CD4-positive, CD25-positive, alpha-beta regulatory T cell (primary cell): ENCODE data around the gene AKR1B1. TPM values are rescaled to one million over a fixed set of nuclear protein-coding genes. Genes with fewer than 3 reads are reported as not detected.
A peak's percentile ranks its signal among the peaks of the same experiment; 100 is the strongest.

Experiments
- ATAC-seq, 2 donors: fragments of 150-1000 bp; cut with Tn5 transposase; one replicate each; pipeline ENCODE4 v1.10.0; 2021; ENCODE audit warnings: low read depth in 2 of 2, moderate number of reproducible peaks in 2 of 2, moderate library complexity in 1 of 2
- DNase-seq, 3 donors: peaks; one replicate each; pipeline versions ENCODE4 v3.0.0 to v3.0.0-alpha.2; 2012 to 2022; ENCODE audit warnings: mixed read lengths in 1 of 3
- H3K27ac ChIP-seq: one replicate; pipeline ENCODE4 v1.7.0; 2013; ENCODE audit warnings: mild to moderate bottlenecking, low read length; ENCODE audit not compliant: insufficient read depth, poor library complexity, severe bottlenecking
- H3K27me3 ChIP-seq: one replicate; pipeline ENCODE4 v1.7.0; 2013; ENCODE audit warnings: low read length; ENCODE audit not compliant: control insufficient read depth, insufficient read depth
- H3K36me3 ChIP-seq: one replicate; pipeline ENCODE4 v1.7.0; 2013; ENCODE audit warnings: mild to moderate bottlenecking, low read length, moderate library complexity; ENCODE audit not compliant: control insufficient read depth, insufficient read depth
- H3K4me1 ChIP-seq: 2 replicates; pipeline ENCODE4 v1.7.0; 2013; ENCODE audit warnings: mild to moderate bottlenecking, low read length; ENCODE audit not compliant: insufficient read depth, control insufficient read depth, poor library complexity, severe bottlenecking
- H3K4me3 ChIP-seq: one replicate; pipeline ENCODE4 v1.7.0; 2013; ENCODE audit warnings: low read depth, mild to moderate bottlenecking, low read length, moderate library complexity
- H3K9me3 ChIP-seq, 2 experiments: 1 replicate in 1 of 2; 2 replicates in 1 of 2; pipeline ENCODE4 v1.7.0; 2013; ENCODE audit warnings: low read length in 2 of 2, mild to moderate bottlenecking in 1 of 2, moderate library complexity in 1 of 2; ENCODE audit not compliant: control insufficient read depth in 2 of 2
- H3K27ac Mint-ChIP-seq, 3 donors: one replicate each; pipeline ENCODE4 v1.8.0; 2020 to 2022; ENCODE audit warnings: mild to moderate bottlenecking in 3 of 3, mixed read lengths in 3 of 3, moderate library complexity in 2 of 3
- H3K27me3 Mint-ChIP-seq: one replicate; pipeline ENCODE4 v1.8.0; 2022; ENCODE audit warnings: mild to moderate bottlenecking, mixed read lengths
- H3K36me3 Mint-ChIP-seq: one replicate; pipeline ENCODE4 v1.8.0; 2020; ENCODE audit warnings: mixed read lengths
- H3K4me1 Mint-ChIP-seq, 4 donors: one replicate each; pipeline ENCODE4 v1.8.0; 2020 to 2022; ENCODE audit warnings: mixed read lengths in 4 of 4, mild to moderate bottlenecking in 1 of 4
- H3K4me3 Mint-ChIP-seq, 4 donors: one replicate each; pipeline ENCODE4 v1.8.0; 2020 to 2022; ENCODE audit warnings: mild to moderate bottlenecking in 4 of 4, mixed read lengths in 4 of 4, moderate library complexity in 3 of 4
- H3K9me3 Mint-ChIP-seq, 7 donors: one replicate each; pipeline ENCODE4 v1.8.0; 2020 to 2022; ENCODE audit warnings: mixed read lengths in 7 of 7, mild to moderate bottlenecking in 3 of 7, moderate library complexity in 2 of 7
- polyA plus RNA-seq, 4 donors: library from polyadenylated mRNA; unstranded; fragments of 300-500 nt; fragmentation: Illumina TruSeq; gene quantifications; one replicate each; pipeline ENCODE4 v1.2.3, GENCODE V29; 2021
- total RNA-seq: library from RNA; stranded (reverse); gene quantifications from one replicate; pipeline ENCODE4 v1.2.3, GENCODE V29; 2022

Gene AKR1B1
- total and polyA plus RNA-seq, 5 donors from 2014 or later, result 44.6 to 137 (median 114) TPM

- H3K4me1 ChIP-seq, result peaks cover 18% of the 10 kb centered on the region
- H3K9me3 Mint-ChIP-seq, result no peaks in the 10 kb centered on the region
- no peak for DNase-seq
Observed at GRCh38 chr7:134450294-134451000, 8.5 kb downstream of the AKR1B1 start.

DNA sequence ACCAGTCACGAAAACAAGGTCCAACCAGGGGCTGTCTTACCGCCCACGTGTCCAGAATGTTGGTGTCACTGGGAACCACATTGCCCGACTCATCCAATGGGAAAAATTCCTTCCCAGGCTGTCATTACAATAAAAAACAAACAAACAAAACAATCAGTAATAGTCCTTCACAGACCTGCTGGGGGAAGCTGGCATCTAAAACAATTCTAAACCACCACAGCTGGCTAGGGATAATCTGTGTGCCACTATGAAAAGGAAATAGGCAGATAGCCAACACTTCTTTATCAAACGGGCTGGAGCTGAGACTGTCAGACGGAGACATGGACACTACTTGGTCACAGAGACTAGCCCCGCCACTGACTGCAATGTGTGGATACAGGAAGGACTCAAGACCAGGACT, 9.2 kb downstream of the AKR1B1 start:
- Histone ChIP-seq H3K36me3 (peaks cover 53% of the 10 kb centered on the region), H3K4me3 (no peak overlapping the region), H3K27me3 (no peaks in the 10 kb centered on the region), H3K9me3 (no peaks in the 10 kb centered on the region), H3K4me1 (peaks cover 11% of the 10 kb centered on the region), H3K27ac (no peak overlapping the region)
- peaks cover 6 to 20% (median 17%) of the 10 kb centered on the region in 4 donors for H3K4me1 Mint-ChIP-seq
- H3K27ac Mint-ChIP-seq, result no peak overlapping the region
- ATAC-seq, result no peak
- no peaks in the 10 kb centered on the region for H3K27me3 Mint-ChIP-seq
- H3K4me3 Mint-ChIP-seq, result no peak overlapping the region
- no peak for DNase-seq
- peaks cover 53% of the 10 kb centered on the region for H3K36me3 Mint-ChIP-seq
- no peaks in the 10 kb centered on the region for H3K9me3 Mint-ChIP-seq

More at GRCh38 chr7:134450294-134451000, 8.5 kb downstream of the AKR1B1 start:
- Mint-ChIP-seq H3K36me3 (peaks cover 45% of the 10 kb centered on the region), H3K27me3 (no peaks in the 10 kb centered on the region), H3K4me3 (no peak overlapping the region), H3K4me1 (peaks cover 11 to 28% (median 23%) of the 10 kb centered on the region in 4 donors), H3K27ac (peak overlapping the region in 1 of 3 donors; percentile 28)
- no peaks in the 10 kb centered on the region for H3K27me3 ChIP-seq
- no peak for ATAC-seq
- no peak overlapping the region for H3K27ac ChIP-seq
- peaks cover 47% of the 10 kb centered on the region for H3K36me3 ChIP-seq
- no peaks in the 10 kb centered on the region for H3K9me3 ChIP-seq
- no peak overlapping the region for H3K4me3 ChIP-seq

DNA sequence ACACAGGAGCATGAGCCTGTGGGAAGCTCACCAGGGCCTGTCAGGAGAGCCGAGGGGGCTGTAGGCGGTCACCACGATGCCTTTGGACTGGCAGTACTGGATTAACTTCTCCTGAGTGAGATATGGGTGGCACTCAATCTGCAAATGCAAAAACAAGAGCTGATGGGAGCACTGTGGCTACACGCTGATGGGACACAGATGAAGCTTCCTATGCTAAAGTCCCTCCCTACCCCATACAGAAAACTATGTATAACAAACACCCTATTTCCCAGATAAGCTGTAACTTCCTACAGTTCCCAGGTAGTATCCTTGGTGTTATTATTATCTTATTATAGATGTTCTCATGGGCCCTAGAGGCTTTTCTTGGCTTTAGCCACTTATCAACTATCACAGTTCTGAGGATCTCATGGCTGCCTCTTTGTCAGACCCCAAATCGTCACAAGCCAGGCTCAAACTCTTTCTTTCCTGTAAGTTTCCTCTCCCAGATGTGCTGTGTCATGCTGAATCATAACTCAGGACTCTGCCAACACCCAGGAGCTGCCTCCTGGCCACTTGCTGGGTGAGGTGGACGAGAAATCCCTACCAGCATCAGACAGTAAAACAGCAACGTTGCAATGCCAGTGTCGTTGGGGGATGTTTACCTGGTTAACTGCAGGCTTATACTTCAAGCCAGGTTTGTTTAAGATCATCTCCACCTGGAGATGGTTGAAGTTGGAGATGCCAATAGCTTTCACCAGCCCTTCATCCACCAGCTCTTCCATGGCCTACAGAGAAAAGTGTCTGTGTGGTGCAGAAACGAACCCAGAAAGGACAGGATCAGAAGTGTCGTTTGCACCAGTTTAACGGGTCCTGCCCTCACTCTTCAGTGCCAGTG, 10.3 kb downstream of the AKR1B1 start:
- Histone ChIP-seq H3K27me3 (no peaks in the 10 kb centered on the region), H3K4me3 (no peak overlapping the region), H3K9me3 (no peaks in the 10 kb centered on the region), H3K4me1 (no peaks in the 10 kb centered on the region), H3K36me3 (peaks cover 64% of the 10 kb centered on the region), H3K27ac (no peak overlapping the region)
- Mint-ChIP-seq H3K4me1 (peaks cover 0 to 9% (median 6%) of the 10 kb centered on the region in 4 donors), H3K27me3 (no peaks in the 10 kb centered on the region), H3K4me3 (no peak overlapping the region), H3K27ac (peak overlapping the region in 1 of 3 donors; percentile 12), H3K36me3 (peaks cover 54% of the 10 kb centered on the region), H3K9me3 (no peaks in the 10 kb centered on the region)
- ATAC-seq, result no peak
- DNase-seq, result no peak

GRCh38 chr7:134447383-134447782, 11.5 kb downstream of the AKR1B1 start:
- Mint-ChIP-seq H3K27me3 (no peaks in the 10 kb centered on the region), H3K4me3 (no peak overlapping the region), H3K9me3 (no peaks in the 10 kb centered on the region), H3K4me1 (peaks cover 0 to 5% (median 3%) of the 10 kb centered on the region in 4 donors), H3K27ac (no peak overlapping the region), H3K36me3 (peaks cover 62% of the 10 kb centered on the region)
- H3K4me1 ChIP-seq, result no peaks in the 10 kb centered on the region
- peaks cover 75% of the 10 kb centered on the region for H3K36me3 ChIP-seq
- no peak for ATAC-seq
- H3K9me3 ChIP-seq, result no peaks in the 10 kb centered on the region
- no peak overlapping the region for H3K27ac ChIP-seq
- no peak for DNase-seq
- no peaks in the 10 kb centered on the region for H3K27me3 ChIP-seq
- no peak overlapping the region for H3K4me3 ChIP-seq

GRCh38 chr7:134446923-134447322, 12.0 kb downstream of the AKR1B1 start:
- Mint-ChIP-seq H3K27me3 (no peaks in the 10 kb centered on the region), H3K4me1 (peaks cover 0 to 5% (median 0%) of the 10 kb centered on the region in 4 donors), H3K4me3 (no peak overlapping the region), H3K9me3 (no peaks in the 10 kb centered on the region), H3K27ac (peak overlapping the region in 1 of 3 donors; percentile 20), H3K36me3 (peaks cover 62% of the 10 kb centered on the region)
- no peak overlapping the region for H3K27ac ChIP-seq
- no peaks in the 10 kb centered on the region for H3K27me3 ChIP-seq
- no peaks in the 10 kb centered on the region for H3K4me1 ChIP-seq
- H3K9me3 ChIP-seq, result no peaks in the 10 kb centered on the region
- no peak overlapping the region for H3K4me3 ChIP-seq
- DNase-seq, result no peak
- no peak for ATAC-seq
- H3K36me3 ChIP-seq, result peaks cover 79% of the 10 kb centered on the region

DNA sequence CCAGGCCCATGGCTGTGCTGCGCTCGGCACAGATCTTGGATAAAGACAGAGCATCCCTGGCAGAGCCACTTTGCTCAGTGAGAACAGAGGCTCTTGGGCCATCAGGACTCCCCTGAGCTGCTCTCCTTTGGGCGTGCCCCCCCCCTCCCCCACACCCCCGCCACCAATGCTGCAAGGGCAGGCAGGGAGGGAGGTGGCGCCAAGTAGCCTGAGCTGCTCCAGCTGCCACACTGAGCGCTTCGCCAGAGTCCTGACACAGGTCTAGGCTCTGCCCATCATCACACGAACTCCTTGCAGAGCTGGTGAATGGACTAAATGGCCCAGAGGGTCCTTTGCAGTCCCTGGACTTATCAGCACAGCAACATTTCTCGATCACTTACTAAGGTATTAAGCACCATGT, 12.5 kb downstream of the AKR1B1 start:
- peaks cover 0 to 5% (median 0%) of the 10 kb centered on the region in 4 donors for H3K4me1 Mint-ChIP-seq
- Histone ChIP-seq H3K4me1 (no peaks in the 10 kb centered on the region), H3K9me3 (no peaks in the 10 kb centered on the region), H3K36me3 (peaks cover 83% of the 10 kb centered on the region), H3K27ac (no peak overlapping the region), H3K27me3 (no peaks in the 10 kb centered on the region), H3K4me3 (no peak overlapping the region)
- no peak for ATAC-seq
- no peaks in the 10 kb centered on the region for H3K27me3 Mint-ChIP-seq
- no peaks in the 10 kb centered on the region for H3K9me3 Mint-ChIP-seq
- H3K4me3 Mint-ChIP-seq, result no peak overlapping the region
- peaks cover 65% of the 10 kb centered on the region for H3K36me3 Mint-ChIP-seq
- H3K27ac Mint-ChIP-seq, result no peak overlapping the region
- DNase-seq, result no peak

- Histone ChIP-seq H3K36me3 (peaks cover 81% of the 10 kb centered on the region), H3K27me3 (no peaks in the 10 kb centered on the region), H3K4me1 (no peaks in the 10 kb centered on the region), H3K27ac (no peak overlapping the region), H3K4me3 (no peak overlapping the region), H3K9me3 (no peaks in the 10 kb centered on the region)
- Mint-ChIP-seq H3K4me1 (peaks cover 0 to 3% (median 0%) of the 10 kb centered on the region in 4 donors), H3K9me3 (no peaks in the 10 kb centered on the region), H3K4me3 (no peak overlapping the region), H3K36me3 (peaks cover 72% of the 10 kb centered on the region), H3K27ac (no peak overlapping the region), H3K27me3 (no peaks in the 10 kb centered on the region)
- ATAC-seq (no peak), DNase-seq (no peak)
Observed at GRCh38 chr7:134444961-134445315, 14.0 kb downstream of the AKR1B1 start.
